HEK293 (cell line): Measurements from ENCODE around the gene POU4F3.
A peak's percentile ranks its signal among the peaks of the same experiment; 100 is the strongest.

Source experiments
- CTCF ChIP-seq: fragments of 450-650 bp; formaldehyde crosslinking; IDR thresholded peaks from 2 replicates; pipeline ENCODE4 v1.5.1; 2016; ENCODE audit warnings: missing biosample characterization, missing genetic modification characterization
- HOXD13 ChIP-seq: sonication (generic); formaldehyde crosslinking; IDR thresholded peaks from 2 replicates; pipeline ENCODE4 v1.8.0; 2022; ENCODE audit warnings: missing genetic modification reagents, borderline replicate concordance
- SCRT2 ChIP-seq: fragments of 450-650 bp; formaldehyde crosslinking; IDR thresholded peaks from 2 replicates; pipeline ENCODE4 v1.5.1; 2016; ENCODE audit warnings: missing biosample characterization, missing genetic modification characterization
- SP2 ChIP-seq: fragments of 450-650 bp; formaldehyde crosslinking; IDR thresholded peaks from 2 replicates; pipeline ENCODE4 v1.5.1; 2016; ENCODE audit warnings: missing biosample characterization, missing genetic modification characterization
- WT1 ChIP-seq: fragments of 450-650 bp; formaldehyde crosslinking; IDR thresholded peaks from 2 replicates; pipeline ENCODE4 v1.5.1; 2016; ENCODE audit warnings: missing biosample characterization, missing genetic modification characterization
- YY1 ChIP-seq: fragments of 450-650 bp; formaldehyde crosslinking; IDR thresholded peaks from 2 replicates; pipeline ENCODE4 v1.5.1; 2018; ENCODE audit warnings: missing biosample characterization, missing genetic modification characterization
- ZFHX2 ChIP-seq: fragments of 450-650 bp; formaldehyde crosslinking; conservative IDR thresholded peaks from 2 replicates; pipeline ENCODE4 v1.5.1; 2016; ENCODE audit warnings: missing biosample characterization, missing genetic modification characterization
- ZNF112 ChIP-seq: fragments of 450-650 bp; formaldehyde crosslinking; IDR thresholded peaks from 2 replicates; pipeline ENCODE4 v1.5.0; 2017; ENCODE audit warnings: missing biosample characterization, missing genetic modification characterization
- ZNF140 ChIP-seq: fragments of 450-650 bp; formaldehyde crosslinking; IDR thresholded peaks from 2 replicates; pipeline ENCODE4 v1.5.1; 2016; ENCODE audit warnings: missing biosample characterization, missing genetic modification characterization
- ZNF184 ChIP-seq: fragments of 450-650 bp; IDR thresholded peaks from 2 replicates; pipeline ENCODE4 v1.5.1; 2018; ENCODE audit warnings: missing biosample characterization, mild to moderate bottlenecking, missing genetic modification characterization
- ZNF2 ChIP-seq: fragments of 450-650 bp; formaldehyde crosslinking; IDR thresholded peaks from 2 replicates; pipeline ENCODE4 v1.5.1; 2016; ENCODE audit warnings: missing biosample characterization, missing genetic modification characterization
- ZNF23 ChIP-seq: fragments of 450-650 bp; formaldehyde crosslinking; IDR thresholded peaks from 2 replicates; pipeline ENCODE4 v1.5.1; 2016; ENCODE audit warnings: missing biosample characterization, missing genetic modification characterization, borderline replicate concordance
- ZNF24 ChIP-seq: fragments of 450-650 bp; formaldehyde crosslinking; IDR thresholded peaks from 2 replicates; pipeline ENCODE4 v1.5.1; 2016; ENCODE audit warnings: missing biosample characterization, missing genetic modification characterization
- ZNF292 ChIP-seq: fragments of 450-650 bp; formaldehyde crosslinking; IDR thresholded peaks from 2 replicates; pipeline ENCODE4 v1.5.1; 2016; ENCODE audit warnings: low read depth, missing biosample characterization, missing genetic modification characterization, borderline replicate concordance
- ZNF350 ChIP-seq: fragments of 450-650 bp; formaldehyde crosslinking; IDR thresholded peaks from 2 replicates; pipeline ENCODE4 v1.5.0; 2017; ENCODE audit warnings: missing biosample characterization, mild to moderate bottlenecking, missing genetic modification characterization
- ZNF37A ChIP-seq: fragments of 450-650 bp; IDR thresholded peaks from 2 replicates; pipeline ENCODE4 v1.5.1; 2018; ENCODE audit warnings: missing biosample characterization, missing genetic modification characterization
- ZNF48 ChIP-seq: fragments of 450-650 bp; formaldehyde crosslinking; IDR thresholded peaks from 2 replicates; pipeline ENCODE4 v1.5.1; 2016; ENCODE audit warnings: missing biosample characterization, missing genetic modification characterization
- ZNF488 ChIP-seq: fragments of 450-650 bp; formaldehyde crosslinking; IDR thresholded peaks from 2 replicates; pipeline ENCODE4 v1.5.1; 2016; ENCODE audit warnings: missing biosample characterization, missing genetic modification characterization
- ZNF548 ChIP-seq: fragments of 450-650 bp; formaldehyde crosslinking; IDR thresholded peaks from 2 replicates; pipeline ENCODE4 v1.5.1; 2016; ENCODE audit warnings: missing biosample characterization, missing genetic modification characterization
- ZNF555 ChIP-seq: fragments of 450-650 bp; formaldehyde crosslinking; conservative IDR thresholded peaks from 2 replicates; pipeline ENCODE4 v1.5.1; 2017; ENCODE audit warnings: missing biosample characterization, mild to moderate bottlenecking, missing genetic modification characterization, inconsistent platforms
- ZNF561 ChIP-seq: fragments of 450-650 bp; IDR thresholded peaks from 2 replicates; pipeline ENCODE4 v1.5.1; 2018; ENCODE audit warnings: missing biosample characterization, missing genetic modification characterization, borderline replicate concordance
- ZNF621 ChIP-seq: fragments of 450-650 bp; formaldehyde crosslinking; IDR thresholded peaks from 2 replicates; pipeline ENCODE4 v1.5.1; 2017; ENCODE audit warnings: missing biosample characterization, missing genetic modification characterization
- ZNF623 ChIP-seq: fragments of 450-650 bp; formaldehyde crosslinking; IDR thresholded peaks from 2 replicates; pipeline ENCODE4 v1.5.1; 2016; ENCODE audit warnings: missing biosample characterization, missing genetic modification characterization
- ZNF629 ChIP-seq: fragments of 450-650 bp; formaldehyde crosslinking; IDR thresholded peaks from 2 replicates; pipeline ENCODE4 v1.5.1; 2017; ENCODE audit warnings: missing biosample characterization, missing genetic modification characterization
- ZNF670 ChIP-seq: fragments of 450-650 bp; formaldehyde crosslinking; IDR thresholded peaks from 2 replicates; pipeline ENCODE4 v1.5.1; 2016; ENCODE audit warnings: missing biosample characterization, missing genetic modification characterization, low read depth
- ZNF785 ChIP-seq: fragments of 450-650 bp; formaldehyde crosslinking; IDR thresholded peaks from 2 replicates; pipeline ENCODE4 v1.5.1; 2016; ENCODE audit warnings: missing biosample characterization, missing genetic modification characterization
- ZSCAN4 ChIP-seq: fragments of 450-650 bp; formaldehyde crosslinking; IDR thresholded peaks from 2 replicates; pipeline ENCODE4 v1.5.1; 2017; ENCODE audit warnings: missing biosample characterization, missing genetic modification characterization
- TF ChIP-seq, protein P1 (sequence below): fragments of 450-650 bp; formaldehyde crosslinking; IDR thresholded peaks from 2 replicates; pipeline ENCODE4 v1.5.1; 2017; ENCODE audit warnings: missing biosample characterization, missing genetic modification characterization
- TF ChIP-seq, protein P2 (sequence below): fragments of 450-650 bp; formaldehyde crosslinking; IDR thresholded peaks from 2 replicates; pipeline ENCODE4 v1.5.1; 2016; ENCODE audit warnings: missing biosample characterization, missing genetic modification characterization
- TF ChIP-seq, protein P3 (sequence below): fragments of 450-650 bp; formaldehyde crosslinking; IDR thresholded peaks from 2 replicates; pipeline ENCODE4 v1.5.1; 2016; ENCODE audit warnings: missing biosample characterization, missing genetic modification characterization

The POU4F3 gene

DNA sequence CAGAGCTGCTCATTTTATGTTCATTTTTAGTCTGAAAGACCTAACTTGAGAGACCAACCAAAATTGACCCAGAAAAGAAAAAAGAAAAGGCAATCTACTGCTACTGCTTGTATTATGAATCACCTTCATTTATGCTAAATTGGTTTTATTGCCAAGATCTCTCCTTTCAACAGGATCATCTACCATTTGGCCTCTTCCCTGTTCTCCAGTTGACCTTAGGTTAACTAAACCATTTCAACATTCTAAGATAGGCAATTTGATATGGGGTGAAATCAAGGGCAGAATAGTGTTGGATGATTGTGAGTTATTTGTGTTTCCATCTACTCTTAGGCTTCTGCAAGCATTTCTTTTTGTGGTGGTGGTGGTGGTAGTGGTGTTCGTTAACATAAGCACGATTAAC is 48.3 kb upstream of the POU4F3 start (continued):
- TF ChIP-seq HOXD13 (CRISPR knock-in tag) (no peak), ZSCAN4 (tag by site-specific recombination) (no peak), ZNF561 (tag by site-specific recombination) (no peak), ZNF548 (tag by site-specific recombination) (no peak), ZNF350 (tag by site-specific recombination) (no peak), ZNF623 (tag by site-specific recombination) (no peak), CTCF (tag by site-specific recombination) (no peak), ZNF48 (no peak), ZNF2 (tag by site-specific recombination) (0 out of 2 replicates have a peak, but pooled peaks have one; percentile 42), ZNF488 (tag by site-specific recombination) (no peak), ZNF670 (no peak), ZNF629 (tag by site-specific recombination) (peak; percentile 72), ZNF140 (tag by site-specific recombination) (no peak), ZNF112 (tag by site-specific recombination) (no peak), SP2 (tag by site-specific recombination) (no peak), ZNF24 (tag by site-specific recombination) (peak; percentile 59; the same call in 1 of the 2 replicates), ZNF184 (tag by site-specific recombination) (no peak), ZNF785 (tag by site-specific recombination) (no peak), ZNF555 (tag by site-specific recombination) (no peak), SCRT2 (no peak), ZNF37A (no peak), ZNF292 (tag by site-specific recombination) (no peak), ZNF23 (tag by site-specific recombination) (no peak), WT1 (tag by site-specific recombination) (no peak), ZNF621 (no peak), ZFHX2 (tag by site-specific recombination) (no peak), YY1 (tag by site-specific recombination) (no peak)
- TF ChIP-seq, protein P1, sequence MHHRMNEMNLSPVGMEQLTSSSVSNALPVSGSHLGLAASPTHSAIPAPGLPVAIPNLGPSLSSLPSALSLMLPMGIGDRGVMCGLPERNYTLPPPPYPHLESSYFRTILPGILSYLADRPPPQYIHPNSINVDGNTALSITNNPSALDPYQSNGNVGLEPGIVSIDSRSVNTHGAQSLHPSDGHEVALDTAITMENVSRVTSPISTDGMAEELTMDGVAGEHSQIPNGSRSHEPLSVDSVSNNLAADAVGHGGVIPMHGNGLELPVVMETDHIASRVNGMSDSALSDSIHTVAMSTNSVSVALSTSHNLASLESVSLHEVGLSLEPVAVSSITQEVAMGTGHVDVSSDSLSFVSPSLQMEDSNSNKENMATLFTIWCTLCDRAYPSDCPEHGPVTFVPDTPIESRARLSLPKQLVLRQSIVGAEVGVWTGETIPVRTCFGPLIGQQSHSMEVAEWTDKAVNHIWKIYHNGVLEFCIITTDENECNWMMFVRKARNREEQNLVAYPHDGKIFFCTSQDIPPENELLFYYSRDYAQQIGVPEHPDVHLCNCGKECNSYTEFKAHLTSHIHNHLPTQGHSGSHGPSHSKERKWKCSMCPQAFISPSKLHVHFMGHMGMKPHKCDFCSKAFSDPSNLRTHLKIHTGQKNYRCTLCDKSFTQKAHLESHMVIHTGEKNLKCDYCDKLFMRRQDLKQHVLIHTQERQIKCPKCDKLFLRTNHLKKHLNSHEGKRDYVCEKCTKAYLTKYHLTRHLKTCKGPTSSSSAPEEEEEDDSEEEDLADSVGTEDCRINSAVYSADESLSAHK (tag by site-specific recombination) = peak; percentile 24; the same call in 1 of the 2 replicates
- TF ChIP-seq, protein P2, sequence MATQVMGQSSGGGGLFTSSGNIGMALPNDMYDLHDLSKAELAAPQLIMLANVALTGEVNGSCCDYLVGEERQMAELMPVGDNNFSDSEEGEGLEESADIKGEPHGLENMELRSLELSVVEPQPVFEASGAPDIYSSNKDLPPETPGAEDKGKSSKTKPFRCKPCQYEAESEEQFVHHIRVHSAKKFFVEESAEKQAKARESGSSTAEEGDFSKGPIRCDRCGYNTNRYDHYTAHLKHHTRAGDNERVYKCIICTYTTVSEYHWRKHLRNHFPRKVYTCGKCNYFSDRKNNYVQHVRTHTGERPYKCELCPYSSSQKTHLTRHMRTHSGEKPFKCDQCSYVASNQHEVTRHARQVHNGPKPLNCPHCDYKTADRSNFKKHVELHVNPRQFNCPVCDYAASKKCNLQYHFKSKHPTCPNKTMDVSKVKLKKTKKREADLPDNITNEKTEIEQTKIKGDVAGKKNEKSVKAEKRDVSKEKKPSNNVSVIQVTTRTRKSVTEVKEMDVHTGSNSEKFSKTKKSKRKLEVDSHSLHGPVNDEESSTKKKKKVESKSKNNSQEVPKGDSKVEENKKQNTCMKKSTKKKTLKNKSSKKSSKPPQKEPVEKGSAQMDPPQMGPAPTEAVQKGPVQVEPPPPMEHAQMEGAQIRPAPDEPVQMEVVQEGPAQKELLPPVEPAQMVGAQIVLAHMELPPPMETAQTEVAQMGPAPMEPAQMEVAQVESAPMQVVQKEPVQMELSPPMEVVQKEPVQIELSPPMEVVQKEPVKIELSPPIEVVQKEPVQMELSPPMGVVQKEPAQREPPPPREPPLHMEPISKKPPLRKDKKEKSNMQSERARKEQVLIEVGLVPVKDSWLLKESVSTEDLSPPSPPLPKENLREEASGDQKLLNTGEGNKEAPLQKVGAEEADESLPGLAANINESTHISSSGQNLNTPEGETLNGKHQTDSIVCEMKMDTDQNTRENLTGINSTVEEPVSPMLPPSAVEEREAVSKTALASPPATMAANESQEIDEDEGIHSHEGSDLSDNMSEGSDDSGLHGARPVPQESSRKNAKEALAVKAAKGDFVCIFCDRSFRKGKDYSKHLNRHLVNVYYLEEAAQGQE = no peak
- TF ChIP-seq, protein P3, sequence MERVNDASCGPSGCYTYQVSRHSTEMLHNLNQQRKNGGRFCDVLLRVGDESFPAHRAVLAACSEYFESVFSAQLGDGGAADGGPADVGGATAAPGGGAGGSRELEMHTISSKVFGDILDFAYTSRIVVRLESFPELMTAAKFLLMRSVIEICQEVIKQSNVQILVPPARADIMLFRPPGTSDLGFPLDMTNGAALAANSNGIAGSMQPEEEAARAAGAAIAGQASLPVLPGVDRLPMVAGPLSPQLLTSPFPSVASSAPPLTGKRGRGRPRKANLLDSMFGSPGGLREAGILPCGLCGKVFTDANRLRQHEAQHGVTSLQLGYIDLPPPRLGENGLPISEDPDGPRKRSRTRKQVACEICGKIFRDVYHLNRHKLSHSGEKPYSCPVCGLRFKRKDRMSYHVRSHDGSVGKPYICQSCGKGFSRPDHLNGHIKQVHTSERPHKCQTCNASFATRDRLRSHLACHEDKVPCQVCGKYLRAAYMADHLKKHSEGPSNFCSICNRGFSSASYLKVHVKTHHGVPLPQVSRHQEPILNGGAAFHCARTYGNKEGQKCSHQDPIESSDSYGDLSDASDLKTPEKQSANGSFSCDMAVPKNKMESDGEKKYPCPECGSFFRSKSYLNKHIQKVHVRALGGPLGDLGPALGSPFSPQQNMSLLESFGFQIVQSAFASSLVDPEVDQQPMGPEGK (tag by site-specific recombination) = no peak; the same call in 1 of the 2 replicates
